HG02642 (cell line): ENCODE measurements around the gene SPEF2.
"Not testable (repeated sequence)": the region's sequence is repeated elsewhere in the genome, so short reads cannot be mapped to it uniquely, and the experiment has no call there.

Experiments
- ATAC-seq: cut with Tn5 transposase; IDR thresholded peaks from one replicate; pipeline ENCODE4 v1.9.1; 2021; ENCODE audit warnings: mild to moderate bottlenecking; ENCODE audit not compliant: unreplicated experiment, poor library complexity

SPEF2 gene

DNA sequence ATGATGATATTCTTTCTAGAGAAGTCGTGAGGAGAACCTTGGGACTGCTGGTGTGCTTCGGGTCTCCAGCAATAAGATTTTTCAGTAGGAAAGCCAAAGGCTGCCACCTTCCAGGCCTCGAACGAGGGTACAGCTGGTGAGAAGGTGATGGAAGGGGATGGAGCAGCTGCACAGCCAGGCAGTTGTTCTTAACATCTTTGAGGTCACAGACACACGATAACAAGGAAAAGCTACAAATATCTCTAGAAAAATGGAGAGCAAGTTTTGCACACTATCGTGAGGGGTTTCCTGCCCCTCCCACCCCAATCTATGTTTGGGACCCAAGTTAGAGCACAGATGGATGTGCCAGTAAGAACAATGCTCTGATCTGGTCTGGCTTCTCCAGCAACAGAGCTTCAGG lies 232.2 kb downstream of the SPEF2 start:
- ATAC-seq: no peak

- no peak for ATAC-seq
These were observed 233.5 kb downstream of the SPEF2 start for GRCh38 chr5:35850967-35851680.

GRCh38 chr5:35852084-35852734 lies 234.5 kb downstream of the SPEF2 start:
- no peak for ATAC-seq

GRCh38 chr5:35852773-35853172 lies 235.1 kb downstream of the SPEF2 start:
- no peak for ATAC-seq

GRCh38 chr5:35853631-35854030 lies 236.0 kb downstream of the SPEF2 start:
- no peak for ATAC-seq

GRCh38 chr5:35854248-35854647 lies 236.6 kb downstream of the SPEF2 start:
- ATAC-seq: no peak

DNA sequence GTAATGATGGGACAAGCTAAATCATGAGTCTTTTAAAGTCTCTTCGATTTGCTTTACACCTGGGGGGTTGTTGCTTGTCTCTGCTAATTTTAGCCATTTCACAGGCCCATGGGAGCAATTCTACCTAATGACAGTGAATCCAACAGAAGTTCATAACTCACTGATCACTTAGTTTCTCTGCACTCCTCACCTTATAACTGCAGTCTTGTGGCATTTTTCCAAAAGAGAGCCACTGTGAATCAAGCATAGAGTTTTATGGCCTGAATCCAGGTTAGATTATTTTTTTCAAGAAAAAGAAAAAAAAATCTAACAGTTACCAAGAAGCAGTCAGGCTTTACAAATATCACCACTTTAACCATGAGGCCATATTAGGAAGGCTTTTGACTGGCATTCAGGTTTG lies 237.5 kb downstream of the SPEF2 start:
- no peak for ATAC-seq

DNA sequence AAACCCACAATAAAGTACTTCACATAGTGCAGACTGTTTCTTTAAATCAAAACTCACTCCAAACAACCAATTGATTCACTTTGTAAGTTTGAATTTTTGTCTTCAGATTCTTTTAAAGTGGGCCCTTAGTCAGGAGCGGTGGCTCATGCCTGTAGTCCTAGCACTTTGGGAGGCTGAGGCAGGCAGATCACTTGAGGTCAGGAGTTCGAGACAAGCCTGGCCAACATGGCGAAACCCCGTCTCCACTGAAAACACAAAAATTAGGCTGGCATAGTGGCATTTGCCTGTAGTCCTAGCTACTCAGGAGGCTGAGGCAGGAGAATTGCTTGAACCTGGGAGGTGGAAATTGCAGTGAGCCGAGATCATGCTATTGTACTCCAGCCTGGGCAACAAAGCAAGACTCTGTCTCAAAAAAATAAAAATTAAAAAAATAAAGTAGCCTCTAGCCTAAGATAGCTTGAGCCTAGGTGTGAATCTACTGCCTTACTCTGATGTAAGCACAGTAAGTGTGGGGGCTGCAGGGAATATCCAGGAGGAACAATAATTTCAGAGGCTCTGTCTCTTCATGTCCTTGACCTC lies 238.6 kb downstream of the SPEF2 start:
- ATAC-seq: not testable (repeated sequence)

GRCh38 chr5:35856765-35857351 lies 239.2 kb downstream of the SPEF2 start, which contains the start of gene IL7R:
Gene IL7R (plus strand): TSS chr5:35856891. CDS start chr5:35856978, 87 bp downstream.
- ATAC-seq: no peak

DNA sequence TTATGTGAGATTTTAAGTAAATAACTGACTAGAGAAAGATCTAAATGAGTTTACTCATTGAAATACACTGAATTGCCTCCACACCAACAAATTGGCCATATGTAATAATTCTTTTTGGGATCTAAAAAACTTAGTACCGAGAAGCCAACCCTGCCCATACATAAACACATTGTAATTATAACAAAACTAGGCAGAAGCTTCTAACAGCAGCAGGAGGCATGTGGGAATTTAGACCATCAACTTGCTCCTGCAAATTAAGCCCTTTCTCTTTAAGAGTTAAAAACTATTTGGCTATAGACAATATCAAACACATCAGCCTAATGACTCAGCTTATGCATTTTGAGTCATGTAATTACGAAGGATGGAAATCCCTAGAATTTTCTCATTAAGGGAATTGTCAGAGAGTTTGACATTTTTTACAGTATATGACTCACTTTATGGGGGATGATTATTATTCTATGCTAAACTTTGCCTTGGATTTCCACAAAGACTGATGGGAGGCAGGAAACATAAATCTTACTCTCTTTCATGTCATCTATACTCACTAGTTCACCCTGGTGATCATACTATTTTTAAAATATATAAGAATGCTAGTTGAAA lies 240.0 kb downstream of the SPEF2 start:
- no peak for ATAC-seq

DNA sequence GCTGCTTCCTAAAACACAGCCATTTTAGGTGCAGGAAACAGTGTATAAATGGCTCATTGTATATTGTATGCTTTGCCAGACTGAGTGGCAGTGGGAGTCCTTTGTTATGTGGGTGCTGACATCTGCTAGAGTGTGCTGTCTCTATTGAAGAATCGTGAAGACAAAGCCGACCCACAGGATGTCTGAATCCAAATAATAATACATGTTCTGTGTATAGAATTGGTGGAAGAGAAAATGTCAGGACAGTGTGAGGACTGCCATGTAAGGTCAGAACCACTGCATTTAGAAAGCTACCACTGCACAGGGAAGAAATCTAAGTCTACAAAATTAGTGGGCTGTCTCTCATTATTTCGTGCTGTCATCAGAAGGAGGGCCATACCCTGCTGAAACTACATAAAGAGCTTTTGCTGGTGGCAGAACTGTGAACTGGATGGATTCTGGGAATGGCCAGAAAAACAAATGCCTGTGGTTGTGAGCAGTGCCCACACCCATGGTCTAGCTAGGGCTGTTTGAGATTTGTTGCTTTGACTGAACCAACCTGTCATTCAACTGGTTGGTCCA lies 241.5 kb downstream of the SPEF2 start:
- no peak for ATAC-seq

DNA sequence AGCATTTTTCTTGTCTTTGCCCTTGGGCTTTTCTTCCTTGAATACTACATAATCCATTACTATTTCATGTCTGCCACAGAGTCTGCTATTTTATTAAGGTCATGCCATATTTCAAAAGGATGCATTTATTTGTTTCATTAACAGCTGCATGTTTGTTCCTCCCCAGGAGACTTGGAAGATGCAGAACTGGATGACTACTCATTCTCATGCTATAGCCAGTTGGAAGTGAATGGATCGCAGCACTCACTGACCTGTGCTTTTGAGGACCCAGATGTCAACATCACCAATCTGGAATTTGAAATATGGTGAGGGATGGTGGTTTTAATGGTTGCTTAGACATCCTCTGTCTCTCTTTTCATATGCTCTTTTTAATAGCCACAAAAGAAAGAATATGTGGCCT lies 243.0 kb downstream of the SPEF2 start:
- ATAC-seq: no peak

DNA sequence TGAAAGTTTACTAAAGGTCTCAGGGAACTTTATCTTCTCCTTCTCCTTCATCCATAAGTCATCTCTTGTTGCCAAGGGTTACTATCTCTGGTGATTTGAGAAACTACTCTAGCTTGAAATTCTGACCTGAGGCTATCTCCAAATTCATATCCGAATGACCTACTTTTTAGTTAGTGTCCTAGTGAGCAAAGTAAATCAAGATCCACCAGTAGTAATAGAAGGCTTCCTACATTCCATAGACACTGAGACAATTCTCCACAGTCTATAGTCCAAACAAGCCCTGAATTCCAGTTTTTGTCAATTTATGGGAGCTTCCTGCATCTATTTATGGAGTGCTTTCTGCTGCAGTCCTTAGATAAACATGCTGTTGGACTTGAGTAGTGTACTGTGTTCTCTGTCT lies 244.1 kb downstream of the SPEF2 start:
- ATAC-seq: no peak

- ATAC-seq: no peak
These were observed 244.5 kb downstream of the SPEF2 start for GRCh38 chr5:35862126-35862525.

DNA sequence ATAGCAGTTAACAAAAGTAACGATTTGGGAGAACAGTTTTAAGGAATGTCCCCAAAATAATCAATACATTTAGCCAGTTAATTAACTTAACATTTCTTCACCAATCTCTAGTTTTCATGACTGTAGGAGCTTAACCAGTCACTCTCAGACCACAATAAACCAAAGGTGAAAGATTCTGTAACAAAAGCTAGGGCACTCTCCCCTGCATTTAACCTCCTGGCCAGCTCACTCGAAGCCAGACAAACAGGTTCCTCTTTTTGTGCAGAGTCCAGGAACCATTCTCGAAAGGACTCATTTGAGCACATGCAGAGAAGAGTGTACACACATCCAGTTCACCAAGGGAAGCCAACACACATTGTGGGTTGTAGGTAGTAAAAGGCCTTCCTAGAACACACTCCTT lies 245.5 kb downstream of the SPEF2 start:
- no peak for ATAC-seq
